Right cardiac atrium (tissue), 5 donors: ENCODE measurements around the gene CYGB. TPM values are rescaled to one million over a fixed set of nuclear protein-coding genes. Genes with fewer than 3 reads are reported as not detected.
A peak's percentile ranks its signal among the peaks of the same experiment; 100 is the strongest.

Experiments
- ATAC-seq, 2 donors: fragments of 200-7000 bp; cut with Tn5 transposase; one replicate each; pipeline versions ENCODE4 v1.8.0 to v1.9.1; 2020; ENCODE audit warnings: moderate library complexity in 2 of 2, mild to moderate bottlenecking in 1 of 2
- DNase-seq, 3 donors: peaks; one replicate each; pipeline ENCODE4 v3.0.0-alpha.2; 2020
- H3K27ac ChIP-seq: one replicate; pipeline ENCODE4 v1.5.1; 2013; ENCODE audit warnings: mild to moderate bottlenecking, low read length, control low read depth, moderate library complexity
- H3K27me3 ChIP-seq: one replicate; pipeline ENCODE4 v1.6.1; 2013; ENCODE audit not compliant: control insufficient read depth, insufficient read depth
- H3K4me1 ChIP-seq: one replicate; pipeline ENCODE4 v1.6.1; 2013; ENCODE audit warnings: low read length; ENCODE audit not compliant: control insufficient read depth, insufficient read depth
- H3K4me3 ChIP-seq: one replicate; pipeline ENCODE4 v1.5.1; 2013; ENCODE audit warnings: low read length, control low read depth
- H3K9me3 ChIP-seq: one replicate; pipeline ENCODE4 v1.6.1; 2013; ENCODE audit warnings: low read length; ENCODE audit not compliant: control insufficient read depth
- WGBS: extraction: QIAGEN DNeasy Blood & Tissue Kit; methylation state at CpG from one replicate; pipeline ENCODE4 v1.1.7; 2013; 5-methylcytosine and 5-hydroxymethylcytosine counted together
- intact Hi-C, 4 donors: fragments of 100-400 bp; cut with DNase I; formaldehyde crosslinking; loops; one replicate each; pipeline versions ENCODE4 v1.11.0 to v1.14.0; 2022 to 2023
- polyA plus RNA-seq: library from polyadenylated mRNA; stranded (reverse); fragments of 200-250 nt; gene quantifications from one replicate; pipeline ENCODE4 v1.2.3, GENCODE V29; 2013
- total RNA-seq, 4 donors: library from RNA; stranded (reverse); fragmentation: NEBNext Ultra II Directional; extraction: Animal tissue kit (Norgen Biotek cat#: 25700); gene quantifications; one replicate each; pipeline ENCODE4 v1.2.1, GENCODE V29; 2021
- donor health status: healthy with polysubstance abuse.
- donor health status: DM: no; HTN: yes; CAD: no.
- donor health status: DM: no; HTN: no; CAD: no.
- donor health status: DM: no; HTN: yes; CAD: no; lungs with severe emphysema.
- donor health status: DM: yes; HTN: yes; CAD: no.

The CYGB gene
- total and polyA plus RNA-seq, 5 donors: 46.6 to 83.9 (median 65.5) TPM

DNA sequence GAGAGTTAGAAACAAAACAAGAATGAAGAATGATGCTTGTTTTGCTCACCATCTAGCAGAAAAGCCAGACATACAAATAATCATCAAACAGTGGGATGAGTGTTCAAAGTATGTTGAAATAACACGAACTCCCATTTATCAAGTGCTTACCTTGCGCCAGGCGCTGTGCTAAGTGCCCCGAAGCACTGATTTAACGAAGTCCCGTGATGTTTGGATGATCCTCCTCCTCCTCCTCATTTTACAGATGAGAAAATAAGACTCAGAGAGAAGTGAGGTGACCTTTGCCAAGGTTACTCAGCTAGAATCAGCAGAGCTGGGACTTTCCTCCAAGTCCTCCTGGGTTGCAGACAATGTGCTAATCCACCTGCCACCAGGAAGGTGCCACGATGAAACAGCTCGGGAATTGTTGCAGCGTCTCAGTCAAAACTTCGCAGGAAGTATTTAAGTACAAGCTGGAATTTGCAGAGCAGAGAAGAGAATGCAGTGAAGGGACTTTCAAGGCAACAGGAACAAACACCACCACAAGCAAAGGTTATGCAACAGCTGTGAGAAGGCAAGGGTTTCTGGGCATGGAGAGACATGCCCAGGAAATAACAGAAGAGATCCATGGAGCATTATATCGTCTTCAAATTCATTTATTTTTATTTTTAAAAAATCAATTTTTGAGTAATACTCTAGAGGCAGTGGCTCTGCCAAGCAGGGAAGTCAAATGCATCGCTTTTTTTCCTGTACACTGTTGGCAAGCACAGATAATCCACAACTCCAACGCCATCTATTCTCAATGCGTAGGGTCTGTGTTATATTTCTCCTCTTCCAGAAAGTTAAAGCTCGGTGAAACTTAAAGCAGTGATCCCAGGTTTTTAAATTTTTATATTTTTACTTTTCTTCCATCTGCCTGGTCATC is 13.5 kb upstream of the CYGB start:
- no peak overlapping the region for H3K27ac ChIP-seq
- intact Hi-C loops: loop anchor here in 1 of 4 donors (10.0 kb wide), 1 partner anchor 164 kb away; the partner anchor contains the start of gene MXRA7
- ATAC-seq (no peak), DNase-seq (no peak)
- H3K4me3 ChIP-seq: no peak overlapping the region
- peaks cover 11% of the 10 kb centered on the region for H3K4me1 ChIP-seq
- no peaks in the 10 kb centered on the region for H3K9me3 ChIP-seq
- WGBS: 67% methylated on average over 15 of the region's 15 CpGs
- H3K27me3 ChIP-seq: no peaks in the 10 kb centered on the region

GRCh38 chr17:76549539-76549938 is 12.0 kb upstream of the CYGB start:
- ATAC-seq (no peak), DNase-seq (no peak)
- no peak overlapping the region for H3K27ac ChIP-seq
- no peaks in the 10 kb centered on the region for H3K27me3 ChIP-seq
- WGBS: 69% methylated on average over 7 of the region's 7 CpGs
- intact Hi-C loops: no loop called here
- H3K4me3 ChIP-seq: no peak overlapping the region
- H3K4me1 ChIP-seq: peaks cover 20% of the 10 kb centered on the region
- H3K9me3 ChIP-seq: no peaks in the 10 kb centered on the region

DNA sequence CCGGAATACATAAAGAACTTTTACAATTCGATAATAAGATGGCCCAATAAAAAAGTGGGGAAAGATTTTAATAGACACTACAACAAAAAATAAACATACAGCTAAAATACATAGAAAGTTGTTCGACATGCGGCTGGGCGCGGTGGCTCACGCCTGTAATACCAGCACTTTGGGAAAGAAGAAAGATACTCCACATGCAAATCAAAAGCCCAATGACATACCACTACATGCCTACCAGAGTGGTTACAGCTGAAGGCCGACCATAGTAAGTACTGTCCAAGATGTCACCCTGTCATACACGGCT is 11.7 kb upstream of the CYGB start:
- no peaks in the 10 kb centered on the region for H3K27me3 ChIP-seq
- H3K27ac ChIP-seq: no peak overlapping the region
- no peak overlapping the region for H3K4me3 ChIP-seq
- ATAC-seq: no peak
- peak in 1 of 3 donors; percentile 14 for DNase-seq
- H3K4me1 ChIP-seq: peaks cover 24% of the 10 kb centered on the region
- intact Hi-C loops: no loop called here
- H3K9me3 ChIP-seq: no peaks in the 10 kb centered on the region
- WGBS: 89% methylated on average over 9 of the region's 9 CpGs

GRCh38 chr17:76548378-76549214 is 11.1 kb upstream of the CYGB start:
- no peak overlapping the region for H3K4me3 ChIP-seq
- DNase-seq (peak in 1 of 3 donors; percentile 30), ATAC-seq (no peak)
- peak overlapping the region; percentile 50 for H3K27ac ChIP-seq
- no peaks in the 10 kb centered on the region for H3K27me3 ChIP-seq
- peaks cover 30% of the 10 kb centered on the region for H3K4me1 ChIP-seq
- intact Hi-C loops: no loop called here
- H3K9me3 ChIP-seq: no peaks in the 10 kb centered on the region
- WGBS: 64% methylated on average over 9 of the region's 9 CpGs

GRCh38 chr17:76547642-76548202 is 10.2 kb upstream of the CYGB start:
- no peak overlapping the region for H3K27ac ChIP-seq
- ATAC-seq (no peak), DNase-seq (no peak)
- H3K4me1 ChIP-seq: peaks cover 32% of the 10 kb centered on the region
- H3K4me3 ChIP-seq: no peak overlapping the region
- 84% methylated on average over 2 of the region's 2 CpGs for WGBS
- H3K27me3 ChIP-seq: no peaks in the 10 kb centered on the region
- intact Hi-C loops: loop anchor here in 1 of 4 donors (2.0 kb wide), 1 partner anchor 25 kb away; no protein-coding TSS in a partner anchor
- H3K9me3 ChIP-seq: no peaks in the 10 kb centered on the region

- ATAC-seq (peak; percentile 59 to 73), DNase-seq (peak in 2 of 3 donors; percentile 79 to 85)
- Histone ChIP-seq H3K27me3 (no peaks in the 10 kb centered on the region), H3K9me3 (no peaks in the 10 kb centered on the region), H3K4me1 (peaks cover 32% of the 10 kb centered on the region), H3K4me3 (no peak overlapping the region), H3K27ac (peak overlapping the region; percentile 2)
- intact Hi-C loops: loop anchor here in 1 of 4 donors (2.0 kb wide), 1 partner anchor 24 kb away; no protein-coding TSS in a partner anchor
- 27% methylated on average over 3 of the region's 3 CpGs for WGBS
Measured at GRCh38 chr17:76547183-76547641, 9.7 kb upstream of the CYGB start.

DNA sequence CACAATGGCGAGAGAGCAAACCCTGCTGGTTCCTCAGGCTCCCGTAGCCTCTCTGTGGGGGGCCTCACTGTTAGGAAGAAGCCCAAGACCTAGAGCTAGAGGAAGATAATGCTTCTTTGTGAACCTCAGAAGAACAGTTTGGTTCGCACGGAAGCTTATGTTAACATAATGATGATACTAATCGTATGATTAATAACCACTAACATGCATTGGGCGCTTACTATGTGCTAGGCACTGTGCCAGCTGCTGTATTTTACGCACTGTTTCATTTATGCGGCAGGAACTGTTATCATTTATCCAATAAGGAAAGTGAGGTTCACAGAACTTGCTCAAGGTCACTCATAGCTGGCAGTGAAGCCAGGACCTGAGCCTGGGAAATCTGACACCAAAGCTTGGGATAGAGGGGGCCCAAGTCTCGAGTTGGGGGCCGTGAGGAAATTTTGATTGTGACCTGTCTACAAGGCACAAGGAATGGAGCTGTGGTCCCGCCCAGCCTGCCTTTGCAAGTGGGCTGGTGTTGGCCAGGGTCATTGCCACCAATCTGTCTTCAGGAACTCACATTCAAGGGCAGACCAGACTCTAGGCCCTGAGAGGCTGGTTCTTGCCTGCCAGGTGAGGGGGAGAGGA is 9.2 kb upstream of the CYGB start:
- H3K4me1 ChIP-seq: peaks cover 32% of the 10 kb centered on the region
- peak in 2 of 3 donors; percentile 58 to 66 for DNase-seq
- no peak overlapping the region for H3K4me3 ChIP-seq
- no peak for ATAC-seq
- no peaks in the 10 kb centered on the region for H3K9me3 ChIP-seq
- peak overlapping the region; percentile 2 for H3K27ac ChIP-seq
- no peaks in the 10 kb centered on the region for H3K27me3 ChIP-seq
- 58% methylated on average over 11 of the region's 11 CpGs for WGBS
- intact Hi-C loops: loop anchor here in 1 of 4 donors (2.0 kb wide), 1 partner anchor 24 kb away; no protein-coding TSS in a partner anchor

DNA sequence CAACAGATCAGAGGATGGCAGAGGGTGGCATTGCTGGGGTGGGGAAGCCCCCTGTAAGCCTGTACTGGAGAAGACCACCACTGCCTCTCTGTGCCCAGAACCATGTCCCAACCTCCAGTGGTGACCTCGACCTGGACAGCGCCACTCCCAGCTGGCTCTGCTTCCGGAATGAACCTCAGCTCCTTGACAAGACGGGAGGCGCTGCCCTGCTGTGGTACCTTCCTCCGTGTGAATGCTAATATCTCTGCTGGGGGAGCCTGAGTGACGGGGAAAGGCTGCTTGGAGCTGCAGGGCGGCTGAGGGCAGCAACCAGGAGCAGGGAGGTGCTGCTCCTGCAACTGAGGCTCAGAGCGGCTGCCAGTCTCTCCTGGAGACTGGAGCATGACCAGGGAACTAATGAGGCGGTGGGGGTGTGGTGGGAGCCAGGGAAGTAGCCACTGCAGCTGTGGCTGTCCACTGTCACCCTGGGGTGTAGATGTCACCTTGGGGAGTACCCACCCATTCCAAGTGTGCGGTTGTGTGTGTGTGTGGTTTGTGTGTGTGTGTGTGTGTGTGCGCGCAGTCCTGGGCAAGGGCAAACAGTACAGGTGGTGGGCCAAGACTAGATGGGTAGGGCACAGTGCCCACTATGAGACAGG is 8.5 kb upstream of the CYGB start:
- WGBS: 71% methylated on average over 13 of the region's 13 CpGs
- ATAC-seq (no peak), DNase-seq (peak in 1 of 3 donors; percentile 54)
- H3K27ac ChIP-seq: no peak overlapping the region
- intact Hi-C loops: loop anchor here in 1 of 4 donors (2.0 kb wide), 1 partner anchor 23 kb away; no protein-coding TSS in a partner anchor
- H3K9me3 ChIP-seq: no peaks in the 10 kb centered on the region
- no peaks in the 10 kb centered on the region for H3K27me3 ChIP-seq
- H3K4me3 ChIP-seq: no peak overlapping the region
- H3K4me1 ChIP-seq: peaks cover 32% of the 10 kb centered on the region

- intact Hi-C loops: no loop called here
- 26% methylated on average over 24 of the region's 24 CpGs for WGBS
- ATAC-seq (peak; percentile 44 to 49), DNase-seq (peak; percentile 64 to 88 (median 88))
- Histone ChIP-seq H3K27ac (peak overlapping the region; percentile 86), H3K9me3 (no peaks in the 10 kb centered on the region), H3K4me1 (peaks cover 31% of the 10 kb centered on the region), H3K4me3 (no peak overlapping the region), H3K27me3 (no peaks in the 10 kb centered on the region)
Measured at GRCh38 chr17:76544546-76545365, 7.2 kb upstream of the CYGB start.
